Measurements from ENCODE around the gene SLAMF1.

Gene SLAMF1

GRCh38 chr1:160625321-160625720, 21.5 kb downstream of the SLAMF1 start:
- DNase-seq (ENCODE audit: low spot score), result no peak

- peak; percentile 54 for DNase-seq (ENCODE audit: low spot score)
Measured at GRCh38 chr1:160624464-160624863, 22.4 kb downstream of the SLAMF1 start.

GRCh38 chr1:160623862-160624261, 23.0 kb downstream of the SLAMF1 start:
- peak; percentile 31 for DNase-seq (ENCODE audit: low spot score)

- DNase-seq (ENCODE audit: low spot score), result peak; percentile 46
Measured at GRCh38 chr1:160623227-160623633, 23.6 kb downstream of the SLAMF1 start.

GRCh38 chr1:160622501-160623226, 24.2 kb downstream of the SLAMF1 start:
- DNase-seq (ENCODE audit: low spot score), result no peak

GRCh38 chr1:160621633-160622413, 25.0 kb downstream of the SLAMF1 start:
- DNase-seq (ENCODE audit: low spot score), result no peak

- DNase-seq (ENCODE audit: low spot score), result no peak
Measured at GRCh38 chr1:160620942-160621632, 25.8 kb downstream of the SLAMF1 start.

GRCh38 chr1:160619742-160620277, 27.0 kb downstream of the SLAMF1 start:
- DNase-seq (ENCODE audit: low spot score), result no peak

- peak; percentile 79 for DNase-seq (ENCODE audit: low spot score)
Measured at GRCh38 chr1:160618763-160619274, 28.0 kb downstream of the SLAMF1 start.

- DNase-seq (ENCODE audit: low spot score), result no peak
Measured at GRCh38 chr1:160618327-160618726, 28.5 kb downstream of the SLAMF1 start.

- no peak for DNase-seq (ENCODE audit: low spot score)
Measured at GRCh38 chr1:160615660-160616059, 31.2 kb downstream of the SLAMF1 start.

GRCh38 chr1:160614410-160614809, 32.4 kb downstream of the SLAMF1 start:
- no peak for DNase-seq (ENCODE audit: low spot score)

- DNase-seq (ENCODE audit: low spot score), result no peak
Measured at GRCh38 chr1:160612613-160613218, 34.1 kb downstream of the SLAMF1 start.

- no peak for DNase-seq (ENCODE audit: low spot score)
Measured at GRCh38 chr1:160610569-160611242, 36.1 kb downstream of the SLAMF1 start.

GRCh38 chr1:160608941-160609340, 37.9 kb downstream of the SLAMF1 start:
- no peak for DNase-seq (ENCODE audit: low spot score)

GRCh38 chr1:160608514-160608913, 38.3 kb downstream of the SLAMF1 start:
- DNase-seq (ENCODE audit: low spot score), result no peak

GRCh38 chr1:160608057-160608456, 38.8 kb downstream of the SLAMF1 start:
- no peak for DNase-seq (ENCODE audit: low spot score)

GRCh38 chr1:160607672-160608032, 39.2 kb downstream of the SLAMF1 start:
- DNase-seq (ENCODE audit: low spot score), result no peak

- peak; percentile 96 for DNase-seq (ENCODE audit: low spot score)
Measured at GRCh38 chr1:160607011-160607671, 39.7 kb downstream of the SLAMF1 start.

- no peak for DNase-seq (ENCODE audit: low spot score)
Measured at GRCh38 chr1:160606611-160607010, 40.2 kb downstream of the SLAMF1 start.
